ENCODE results near the gene GTPBP1.

DNA sequence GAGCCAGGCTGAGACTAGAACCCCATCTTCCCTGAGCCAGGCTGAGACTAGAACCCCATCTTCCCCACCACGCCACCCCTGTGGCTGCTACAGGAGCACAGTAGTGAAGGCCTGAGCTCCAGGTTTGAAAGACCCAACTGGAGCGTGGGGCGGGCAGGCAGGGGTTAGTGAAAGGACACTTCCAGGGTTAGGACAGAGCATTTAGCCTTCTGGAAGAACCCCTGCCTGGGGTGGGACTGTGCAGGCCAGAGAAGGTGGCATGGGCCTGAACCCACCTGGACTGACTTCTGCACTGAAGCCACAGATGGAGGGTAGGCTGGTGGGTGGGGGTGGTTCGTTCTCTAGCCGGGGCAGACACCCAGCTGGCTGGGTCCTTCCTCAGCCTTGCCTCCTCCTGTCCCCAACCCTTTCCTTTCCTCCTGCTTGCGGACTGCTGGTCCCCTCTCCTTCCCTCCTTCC is 26.0 kb downstream of the GTPBP1 start:
- TF ChIP-seq, protein P1, sequence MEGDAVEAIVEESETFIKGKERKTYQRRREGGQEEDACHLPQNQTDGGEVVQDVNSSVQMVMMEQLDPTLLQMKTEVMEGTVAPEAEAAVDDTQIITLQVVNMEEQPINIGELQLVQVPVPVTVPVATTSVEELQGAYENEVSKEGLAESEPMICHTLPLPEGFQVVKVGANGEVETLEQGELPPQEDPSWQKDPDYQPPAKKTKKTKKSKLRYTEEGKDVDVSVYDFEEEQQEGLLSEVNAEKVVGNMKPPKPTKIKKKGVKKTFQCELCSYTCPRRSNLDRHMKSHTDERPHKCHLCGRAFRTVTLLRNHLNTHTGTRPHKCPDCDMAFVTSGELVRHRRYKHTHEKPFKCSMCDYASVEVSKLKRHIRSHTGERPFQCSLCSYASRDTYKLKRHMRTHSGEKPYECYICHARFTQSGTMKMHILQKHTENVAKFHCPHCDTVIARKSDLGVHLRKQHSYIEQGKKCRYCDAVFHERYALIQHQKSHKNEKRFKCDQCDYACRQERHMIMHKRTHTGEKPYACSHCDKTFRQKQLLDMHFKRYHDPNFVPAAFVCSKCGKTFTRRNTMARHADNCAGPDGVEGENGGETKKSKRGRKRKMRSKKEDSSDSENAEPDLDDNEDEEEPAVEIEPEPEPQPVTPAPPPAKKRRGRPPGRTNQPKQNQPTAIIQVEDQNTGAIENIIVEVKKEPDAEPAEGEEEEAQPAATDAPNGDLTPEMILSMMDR (IDR thresholded peaks at IDR 0.05): no peak
- TF ChIP-seq EZH2 (IDR thresholded peaks at IDR 0.05; ENCODE audit: borderline replicate concordance, insufficient read depth, low read depth, low read length, poor library complexity, severe bottlenecking): no peak
